Naive thymus-derived CD4-positive, alpha-beta T cell (primary cell): ENCODE measurements around the gene TMEM9. TPM values are rescaled to one million over a fixed set of nuclear protein-coding genes. Genes with fewer than 3 reads are reported as not detected.

Source experiments
- ATAC-seq: fragments of 150-1000 bp; cut with Tn5 transposase; 2 replicates; pipeline ENCODE4 v1.10.0; 2021; ENCODE audit warnings: mild to moderate bottlenecking, moderate library complexity
- CTCF ChIA-PET: fragments of 350-600 bp; sonication (Branson Sonifier 250); formaldehyde crosslinking; loops from one replicate; lab custom pipeline; 2021; ENCODE audit warnings: antibody characterized with exemption; lab: Charles Lee
- POLR2A ChIA-PET: fragments of 350-600 bp; sonication (Branson Sonifier 250); formaldehyde crosslinking; loops from one replicate; lab custom pipeline; 2021; ENCODE audit warnings: antibody characterized with exemption, inconsistent platforms; lab: Charles Lee
- DNase-seq, 9 donors: peaks; one replicate each; pipeline versions ENCODE4 v3.0.0 to v3.0.0-alpha.2; 2020 to 2022; ENCODE audit warnings: mixed read lengths in 1 of 9
- H3K27ac ChIP-seq: one replicate; pipeline ENCODE4 v1.7.0; 2013; ENCODE audit warnings: mild to moderate bottlenecking, low read depth, low read length, moderate library complexity
- H3K27me3 ChIP-seq, 2 donors: one replicate each; pipeline ENCODE4 v1.7.0; 2013; ENCODE audit warnings: low read length in 2 of 2, mild to moderate bottlenecking in 2 of 2, moderate library complexity in 2 of 2; ENCODE audit not compliant: control insufficient read depth in 2 of 2, insufficient read depth in 2 of 2
- H3K36me3 ChIP-seq, 3 experiments: 1 replicate in 2 of 3; 2 replicates in 1 of 3; pipeline ENCODE4 v1.7.0; 2013; ENCODE audit warnings: low read length in 3 of 3, mild to moderate bottlenecking in 3 of 3, moderate library complexity in 1 of 3; ENCODE audit not compliant: insufficient read depth in 3 of 3, control insufficient read depth in 2 of 3
- H3K4me1 ChIP-seq, 2 donors: one replicate each; pipeline ENCODE4 v1.7.0; 2013; ENCODE audit warnings: low read length in 2 of 2, mild to moderate bottlenecking in 2 of 2, moderate library complexity in 1 of 2; ENCODE audit not compliant: control insufficient read depth in 2 of 2, insufficient read depth in 2 of 2
- H3K4me3 ChIP-seq: 2 replicates; pipeline ENCODE4 v1.7.0; 2013; ENCODE audit warnings: mild to moderate bottlenecking, low read length
- H3K9me3 ChIP-seq, 3 experiments: 1 replicate in 2 of 3; 2 replicates in 1 of 3; pipeline ENCODE4 v1.7.0; 2013; ENCODE audit warnings: low read length in 3 of 3; ENCODE audit not compliant: control insufficient read depth in 2 of 3
- H3K27ac Mint-ChIP-seq, 9 donors: one replicate each; pipeline ENCODE4 v1.8.0; 2020 to 2022; ENCODE audit warnings: mixed read lengths in 9 of 9, mild to moderate bottlenecking in 8 of 9, moderate library complexity in 5 of 9, inconsistent platforms in 2 of 9
- H3K27me3 Mint-ChIP-seq, 5 donors: one replicate each; pipeline ENCODE4 v1.8.0; 2021 to 2022; ENCODE audit warnings: mixed read lengths in 5 of 5, mild to moderate bottlenecking in 1 of 5
- H3K36me3 Mint-ChIP-seq, 5 donors: one replicate each; pipeline ENCODE4 v1.8.0; 2020 to 2022; ENCODE audit warnings: mixed read lengths in 5 of 5, mild to moderate bottlenecking in 3 of 5, inconsistent platforms in 1 of 5
- H3K4me1 Mint-ChIP-seq, 7 donors: one replicate each; pipeline ENCODE4 v1.8.0; 2020 to 2022; ENCODE audit warnings: mixed read lengths in 7 of 7, mild to moderate bottlenecking in 3 of 7, inconsistent platforms in 1 of 7
- H3K4me3 Mint-ChIP-seq, 10 donors: one replicate each; pipeline ENCODE4 v1.8.0; 2020 to 2022; ENCODE audit warnings: mild to moderate bottlenecking in 10 of 10, mixed read lengths in 10 of 10, moderate library complexity in 6 of 10, inconsistent platforms in 2 of 10
- H3K9me3 Mint-ChIP-seq, 11 donors: one replicate each; pipeline ENCODE4 v1.8.0; 2020 to 2022; ENCODE audit warnings: mixed read lengths in 11 of 11, mild to moderate bottlenecking in 4 of 11, inconsistent platforms in 1 of 11, moderate library complexity in 1 of 11
- intact Hi-C, 2 donors: fragments of 100-400 bp; cut with micrococcal nuclease; formaldehyde crosslinking; loops; one replicate each; pipeline ENCODE4 v1.15.1; 2023
- polyA plus RNA-seq, 2 donors: library from polyadenylated mRNA; unstranded; fragments of 300-500 nt; fragmentation: Illumina TruSeq; gene quantifications; one replicate each; pipeline ENCODE4 v1.2.3, GENCODE V29; 2021
- total RNA-seq, 6 experiments: library from RNA in 5 of 6; stranded (reverse) in 5 of 6; gene quantifications; 1 replicate in 5 of 6; 2 replicates in 1 of 6; pipeline ENCODE4 v1.2.3 and lab custom pipeline; 2021 to 2026

TMEM9 gene
- total and polyA plus RNA-seq, 7 experiments from 2014 or later: 15.3 to 56.4 (median 22.7) TPM

DNA sequence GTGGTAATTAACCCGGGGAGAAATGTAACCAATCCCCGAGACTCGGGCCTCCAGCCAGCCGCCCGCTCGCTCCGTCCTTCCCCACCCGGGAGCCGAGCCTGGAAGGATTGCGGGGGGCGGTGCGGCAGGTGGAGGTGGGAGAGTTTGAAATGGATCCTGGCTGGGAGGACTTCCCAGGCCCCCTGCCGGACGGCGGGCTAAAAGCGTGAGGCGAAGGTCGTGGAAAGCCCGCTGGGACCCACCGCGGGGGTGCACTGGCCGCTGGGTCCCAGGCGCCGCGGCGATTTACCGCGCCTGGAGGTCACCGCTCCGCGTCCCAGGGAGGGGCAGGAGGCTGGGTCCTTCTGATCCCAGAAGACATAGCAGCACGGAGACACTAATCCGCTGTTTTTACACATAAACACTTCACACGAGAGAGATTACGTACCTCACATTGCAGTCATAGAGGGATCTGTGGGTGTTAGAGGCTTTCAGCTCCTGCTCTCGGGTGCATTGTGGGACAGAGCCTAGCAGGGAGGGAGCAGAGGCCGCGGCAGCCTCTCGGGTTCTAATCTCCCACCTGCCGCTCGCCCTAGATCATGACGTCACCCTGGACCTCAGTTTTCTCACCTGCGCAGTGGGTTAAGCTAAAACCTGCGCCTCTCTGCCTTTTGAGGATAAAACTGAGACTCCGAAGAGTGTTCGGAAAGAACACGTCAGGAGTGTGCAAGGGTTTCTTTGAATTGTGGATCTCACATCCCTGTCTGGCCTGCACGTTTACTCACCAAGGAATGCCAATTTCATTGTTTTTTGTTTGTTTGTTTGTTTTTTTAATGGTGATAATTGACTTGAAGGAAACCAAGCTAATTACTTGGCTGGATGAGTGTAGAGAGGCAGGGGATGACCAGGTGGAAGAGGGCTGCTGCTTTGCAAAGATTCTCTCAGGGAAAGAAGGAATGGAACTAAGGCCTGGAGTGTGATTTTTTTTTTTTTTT, 17.1 kb upstream of the TMEM9 start:
- CTCF ChIA-PET: interaction anchor here (0.6 kb wide), 1 partner anchor 12 kb away, joined by 3 read pairs; no protein-coding TSS in a partner anchor
- POLR2A ChIA-PET: interaction anchor here (0.9 to 1.9 kb wide), 2 partner anchors 17 to 57 kb away, joined by 3 to 5 read pairs; partner anchors contain the start of gene TMEM9
- Mint-ChIP-seq H3K27me3 (peaks cover 0 to 39% (median 8%) of the 10 kb centered on the region in 5 donors), H3K4me1 (peaks cover 6 to 14% (median 9%) of the 10 kb centered on the region in 7 donors), H3K27ac (peak overlapping the region in 8 of 9 donors; percentile 36 to 78 (median 64)), H3K9me3 (no peaks in the 10 kb centered on the region), H3K4me3 (peak overlapping the region; percentile 65 to 91 (median 86)), H3K36me3 (peaks cover 0 to 2% (median 0%) of the 10 kb centered on the region in 5 donors)
- H3K27me3 ChIP-seq: no peaks in the 10 kb centered on the region
- H3K4me1 ChIP-seq: peaks cover 0 to 7% of the 10 kb centered on the region in 2 donors
- no peaks in the 10 kb centered on the region for H3K9me3 ChIP-seq
- no peaks in the 10 kb centered on the region for H3K36me3 ChIP-seq
- H3K4me3 ChIP-seq: peak overlapping the region; percentile 78
- DNase-seq: peak in 7 of 9 donors; percentile 20 to 53 (median 36)
- intact Hi-C loops: loop anchor here in 1 of 2 donors (1.0 kb wide), 2 partner anchors 17 to 199 kb away; partner anchors contain the start of gene TMEM9
- ATAC-seq: peak; percentile 48
- H3K27ac ChIP-seq: peak overlapping the region; percentile 53

DNA sequence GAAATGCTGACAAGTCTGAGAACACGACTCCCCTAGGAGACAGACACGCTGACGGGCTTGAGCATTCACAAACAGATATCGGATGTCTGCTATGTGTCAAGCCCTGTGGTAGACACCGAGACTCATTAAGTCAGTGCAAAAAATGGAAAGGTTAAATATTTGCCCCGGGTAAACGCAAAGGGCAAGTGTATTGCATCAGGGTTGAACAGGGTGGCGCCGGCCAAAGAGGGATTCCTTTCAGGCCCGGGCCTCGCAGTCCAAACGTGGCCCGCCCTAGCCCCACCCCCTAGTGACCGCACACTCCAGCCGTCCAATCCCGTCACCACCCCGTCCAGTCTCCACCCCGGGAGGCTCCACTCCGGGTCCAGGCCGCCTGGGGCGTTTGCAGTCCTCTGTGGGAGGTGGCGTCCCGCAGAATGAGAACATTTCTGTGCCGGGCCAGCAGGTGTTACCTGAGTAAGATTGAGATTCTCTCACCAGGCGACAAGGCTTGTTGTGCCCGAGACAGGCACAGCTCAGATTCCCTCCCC, 16.3 kb upstream of the TMEM9 start:
- peak overlapping the region; percentile 53 for H3K27ac ChIP-seq
- H3K27ac Mint-ChIP-seq: peak overlapping the region in 7 of 9 donors; percentile 36 to 78 (median 62)
- ATAC-seq (peak; percentile 97), DNase-seq (peak; percentile 38 to 73 (median 50))
- peaks cover 0 to 42% (median 8%) of the 10 kb centered on the region in 5 donors for H3K27me3 Mint-ChIP-seq
- no peaks in the 10 kb centered on the region for H3K27me3 ChIP-seq
- peak overlapping the region; percentile 65 to 91 (median 86) for H3K4me3 Mint-ChIP-seq
- H3K4me3 ChIP-seq: peak overlapping the region; percentile 78
- ChIA-PET POLR2A (interaction anchor here (1.9 kb wide), 1 partner anchor 16 kb away, joined by 5 read pairs; the partner anchor contains the start of gene TMEM9), CTCF (interaction anchor here (0.7 kb wide), 1 partner anchor 54 kb away, joined by 3 read pairs; no protein-coding TSS in a partner anchor)
- peaks cover 6 to 14% (median 9%) of the 10 kb centered on the region in 7 donors for H3K4me1 Mint-ChIP-seq
- no peaks in the 10 kb centered on the region for H3K9me3 ChIP-seq
- H3K4me1 ChIP-seq: peaks cover 0 to 7% of the 10 kb centered on the region in 2 donors
- intact Hi-C loops: loop anchor here (1.0 kb wide), 2 partner anchors 16 to 198 kb away; partner anchors contain the start of gene TMEM9 (in 2 of the 2)
- no peaks in the 10 kb centered on the region for H3K9me3 Mint-ChIP-seq
- H3K36me3 Mint-ChIP-seq: peaks cover 0 to 2% (median 0%) of the 10 kb centered on the region in 5 donors
- H3K36me3 ChIP-seq: no peaks in the 10 kb centered on the region

DNA sequence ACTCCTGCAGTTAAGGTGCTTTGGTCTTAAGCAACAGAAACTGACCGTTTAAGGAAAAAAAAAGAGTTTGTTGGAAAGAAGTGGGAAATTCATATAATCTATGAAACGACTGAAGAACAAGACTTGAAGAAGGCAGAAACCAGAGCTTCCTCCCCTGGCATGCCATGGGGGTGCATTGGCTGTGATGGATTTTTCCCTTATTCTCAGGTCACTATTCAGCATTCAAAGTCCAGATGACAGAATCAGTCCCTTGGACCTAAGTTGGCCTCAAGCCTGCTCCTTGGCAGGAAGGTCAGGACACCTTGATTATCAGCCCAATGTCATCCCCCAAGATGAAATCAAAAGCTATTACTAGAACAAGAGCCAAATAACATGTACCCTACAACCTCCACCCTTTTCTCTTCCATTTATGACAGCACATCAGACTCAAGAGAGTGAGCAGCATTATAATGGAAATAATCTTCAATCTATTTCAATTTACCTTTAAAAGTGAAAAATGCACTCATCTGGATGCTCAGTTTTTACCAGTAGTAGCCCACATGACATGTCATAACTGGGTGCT, 15.8 kb upstream of the TMEM9 start:
- Histone ChIP-seq H3K36me3 (no peaks in the 10 kb centered on the region), H3K4me1 (peaks cover 0 to 7% of the 10 kb centered on the region in 2 donors), H3K4me3 (peak overlapping the region; percentile 78), H3K27ac (no peak overlapping the region), H3K27me3 (no peaks in the 10 kb centered on the region), H3K9me3 (no peaks in the 10 kb centered on the region)
- DNase-seq: no peak
- ATAC-seq: no peak
- Mint-ChIP-seq H3K4me1 (peaks cover 6 to 14% (median 9%) of the 10 kb centered on the region in 7 donors), H3K9me3 (no peaks in the 10 kb centered on the region), H3K4me3 (peak overlapping the region; percentile 21 to 91 (median 85)), H3K27me3 (peaks cover 0 to 42% (median 8%) of the 10 kb centered on the region in 5 donors), H3K36me3 (peaks cover 0 to 2% (median 0%) of the 10 kb centered on the region in 5 donors), H3K27ac (peak overlapping the region in 3 of 9 donors; percentile 23 to 43 (median 42))
- intact Hi-C loops: loop anchor here in 1 of 2 donors (1.0 kb wide), 1 partner anchor 16 kb away; the partner anchor contains the start of gene TMEM9
- POLR2A ChIA-PET: no interaction called here
- CTCF ChIA-PET: interaction anchor here (0.7 kb wide), 1 partner anchor 53 kb away, joined by 3 read pairs; no protein-coding TSS in a partner anchor

DNA sequence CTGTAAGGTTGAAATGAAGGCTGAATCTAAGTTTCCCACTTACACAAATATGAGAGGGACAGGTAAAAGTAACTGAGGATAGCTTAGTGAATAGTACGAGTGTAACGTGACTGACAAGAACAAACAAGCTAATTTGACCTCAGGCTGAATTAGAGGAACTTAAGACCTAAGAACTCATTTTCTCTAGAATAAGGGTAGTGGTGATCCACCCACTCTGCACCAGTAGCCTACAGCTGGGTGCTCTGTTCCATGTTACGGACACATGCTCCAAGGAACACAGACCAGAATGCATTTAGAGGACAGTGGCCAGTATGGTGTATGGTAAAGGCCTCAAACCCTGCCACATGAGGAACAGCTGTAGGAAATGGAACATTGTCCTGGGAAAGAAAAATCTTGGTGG, 14.9 kb upstream of the TMEM9 start:
- POLR2A ChIA-PET: no interaction called here
- H3K4me3 Mint-ChIP-seq: peak overlapping the region in 3 of 10 donors; percentile 15 to 33 (median 21)
- H3K4me1 Mint-ChIP-seq: peaks cover 6 to 14% (median 9%) of the 10 kb centered on the region in 7 donors
- Histone ChIP-seq H3K9me3 (no peaks in the 10 kb centered on the region), H3K4me1 (peaks cover 0 to 7% of the 10 kb centered on the region in 2 donors), H3K27ac (no peak overlapping the region), H3K27me3 (no peaks in the 10 kb centered on the region), H3K4me3 (no peak overlapping the region), H3K36me3 (no peaks in the 10 kb centered on the region)
- no peak for DNase-seq
- H3K9me3 Mint-ChIP-seq: no peaks in the 10 kb centered on the region
- H3K36me3 Mint-ChIP-seq: peaks cover 0 to 2% (median 0%) of the 10 kb centered on the region in 5 donors
- intact Hi-C loops: no loop called here
- no peak for ATAC-seq
- CTCF ChIA-PET: no interaction called here
- no peak overlapping the region for H3K27ac Mint-ChIP-seq
- H3K27me3 Mint-ChIP-seq: peaks cover 0 to 45% (median 5%) of the 10 kb centered on the region in 5 donors

DNA sequence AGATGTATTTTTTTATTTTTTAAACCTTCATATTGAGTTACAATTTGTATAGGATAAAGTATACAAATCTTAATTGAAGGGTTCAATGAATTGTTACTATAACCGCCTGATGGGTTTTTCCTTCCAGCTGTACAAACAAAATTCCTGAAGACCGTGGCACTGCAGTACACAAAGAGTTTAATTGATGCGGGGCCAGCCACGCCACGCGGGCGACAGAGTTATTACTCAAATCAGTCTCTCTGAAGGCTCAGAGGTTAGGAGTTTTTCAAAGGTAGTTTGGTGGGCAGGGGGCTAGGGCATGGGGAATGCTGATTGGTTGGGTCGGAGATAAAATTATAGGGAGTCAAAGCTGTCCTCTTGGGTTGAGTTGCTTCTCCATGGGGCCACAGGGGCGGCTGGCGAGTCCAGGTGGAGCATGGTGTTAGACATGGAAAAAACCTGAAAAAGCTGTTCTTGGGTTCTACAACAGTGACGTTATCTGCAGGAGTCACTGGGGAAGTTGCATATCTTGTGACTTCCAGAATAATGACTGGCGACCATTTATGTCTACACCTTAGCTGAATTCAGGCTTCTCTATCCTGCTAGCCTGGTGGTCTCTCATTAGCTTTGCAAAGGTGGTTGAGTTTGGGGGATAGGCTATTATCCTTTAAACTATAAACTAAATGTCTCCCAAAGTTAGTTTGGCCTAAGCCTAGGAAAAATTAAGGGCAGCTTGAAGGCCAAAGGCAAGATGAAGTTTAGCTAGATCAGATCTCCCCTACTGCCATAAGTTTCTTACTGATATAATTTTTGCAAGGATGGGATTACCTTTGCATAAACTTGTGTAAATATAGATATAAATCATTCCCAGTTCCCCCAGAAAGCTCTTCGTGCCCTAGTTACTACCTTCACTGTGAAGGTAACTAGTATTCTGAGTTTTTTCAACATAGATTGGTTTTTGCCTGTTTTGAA, 13.0 kb upstream of the TMEM9 start:
- H3K4me3 ChIP-seq: no peak overlapping the region
- ChIA-PET POLR2A (interaction anchor here (1.7 kb wide), 1 partner anchor 13 kb away, joined by 6 read pairs; the partner anchor contains the start of gene TMEM9), CTCF (interaction anchor here (0.5 kb wide), 1 partner anchor 33 kb away, joined by 3 read pairs; no protein-coding TSS in a partner anchor)
- ATAC-seq (no peak), DNase-seq (no peak)
- intact Hi-C loops: no loop called here
- no peaks in the 10 kb centered on the region for H3K9me3 ChIP-seq
- no peaks in the 10 kb centered on the region for H3K9me3 Mint-ChIP-seq
- no peaks in the 10 kb centered on the region for H3K36me3 ChIP-seq
- peaks cover 6 to 14% (median 9%) of the 10 kb centered on the region in 7 donors for H3K4me1 Mint-ChIP-seq
- H3K27me3 Mint-ChIP-seq: peaks cover 0 to 55% (median 6%) of the 10 kb centered on the region in 5 donors
- H3K27me3 ChIP-seq: no peaks in the 10 kb centered on the region
- H3K4me3 Mint-ChIP-seq: no peak overlapping the region
- H3K27ac ChIP-seq: no peak overlapping the region
- no peak overlapping the region for H3K27ac Mint-ChIP-seq
- H3K36me3 Mint-ChIP-seq: peaks cover 0 to 2% (median 0%) of the 10 kb centered on the region in 5 donors
- peaks cover 0 to 7% of the 10 kb centered on the region in 2 donors for H3K4me1 ChIP-seq
